GM12891 (cell line): ENCODE data around the gene HSPB6.

Experiments used
- PAX5 ChIP-seq: IDR thresholded peaks from 2 replicates; pipeline ENCODE4 v1.6.1; 2011; ENCODE audit warnings: low read length, moderate library complexity, mild to moderate bottlenecking; ENCODE audit not compliant: insufficient read depth, severe bottlenecking
- POLR2A ChIP-seq: IDR thresholded peaks from 2 replicates; pipeline ENCODE4 v1.6.1; 2011; ENCODE audit warnings: low read depth, low read length, control low read depth
- POLR2AphosphoS5 ChIP-seq: IDR thresholded peaks from 2 replicates; pipeline ENCODE4 v1.6.1; 2011; ENCODE audit warnings: low read depth, low read length, control low read depth
- POU2F2 ChIP-seq: IDR thresholded peaks from 2 replicates; pipeline ENCODE4 v1.6.1; 2011; ENCODE audit warnings: low read depth, mild to moderate bottlenecking, control low read depth, low read length, moderate library complexity
- SPI1 ChIP-seq: IDR thresholded peaks from 2 replicates; pipeline ENCODE4 v1.6.1; 2011; ENCODE audit warnings: low read depth, low read length, control low read depth
- TAF1 ChIP-seq: IDR thresholded peaks from 2 replicates; pipeline ENCODE4 v1.6.1; 2011; ENCODE audit warnings: low read depth, low read length, control low read depth

DNA sequence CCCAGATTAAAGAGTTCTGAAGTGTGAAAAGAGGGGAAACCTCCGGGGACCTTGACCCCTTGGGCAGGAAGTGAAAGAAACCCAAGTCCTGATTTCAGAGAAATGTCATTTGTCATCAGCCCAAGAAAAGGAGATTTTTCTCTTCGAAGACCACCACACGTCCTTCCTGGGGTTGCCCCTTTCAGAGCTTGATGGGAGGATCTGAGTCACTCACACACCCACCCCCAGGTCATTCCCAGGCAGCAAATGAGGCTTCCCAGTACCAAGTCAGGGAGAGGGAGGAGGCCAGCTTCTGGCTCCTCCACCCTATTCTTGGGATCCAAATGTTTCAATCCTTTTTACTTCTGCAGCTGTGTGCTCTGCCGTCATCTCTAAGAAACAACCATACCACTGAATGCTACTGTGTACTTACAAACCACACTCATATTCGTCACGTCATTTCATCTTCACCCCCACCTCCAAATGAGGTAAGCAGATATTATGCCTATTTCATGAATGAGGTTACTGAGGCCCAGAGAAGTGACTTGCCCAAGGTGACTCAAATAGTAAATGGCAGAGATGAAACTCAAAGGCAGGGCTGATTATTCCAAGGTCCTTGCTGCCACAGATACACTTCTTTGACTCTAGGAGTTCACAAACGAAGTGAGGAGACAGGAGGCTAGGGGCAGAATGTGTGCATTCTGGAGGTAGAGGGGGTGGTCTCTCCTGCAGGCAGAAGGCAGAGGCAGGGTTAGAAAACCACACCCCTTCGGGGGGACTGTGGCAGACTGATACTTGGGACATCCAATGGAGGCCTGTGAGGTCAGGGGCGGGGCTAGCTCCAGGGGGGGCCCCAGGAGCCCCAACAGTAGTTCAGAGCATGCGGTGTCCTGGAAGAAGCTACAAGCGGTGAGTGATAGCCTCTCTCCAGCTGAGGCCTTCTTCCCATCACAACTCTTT, 44.0 kb downstream of the HSPB6 start:
- TF ChIP-seq POU2F2 (peak; percentile 82), SPI1 (peak; percentile 83), POLR2A (peak; percentile 84), TAF1 (peak; percentile 84), POLR2AphosphoS5 (peak; percentile 75), PAX5 (no peak)
